Fibroblast of the aortic adventitia (primary cell): Measurements from ENCODE around the gene SH3PXD2A. TPM values are rescaled to one million over a fixed set of nuclear protein-coding genes. Genes with fewer than 3 reads are reported as not detected.
A peak's percentile ranks its signal among the peaks of the same experiment; 100 is the strongest.

ENCODE experiments used
- DNase-seq: peaks from one replicate; pipeline ENCODE4 v3.0.0-alpha.2; 2010; ENCODE audit warnings: low read depth
- H3K4me3 ChIP-seq: 2 replicates; pipeline ENCODE4 v1.5.1; 2011; ENCODE audit warnings: low read depth, mild to moderate bottlenecking, control low read depth, low read length, moderate library complexity
- total RNA-seq: library from RNA; depleted of rRNA; stranded (reverse); fragments of >200 nt; gene quantifications from 2 replicates; pipeline ENCODE4 v1.2.3, GENCODE V29; 2012; ENCODE audit warnings: low replicate concordance
- TF ChIP-seq, protein P1 (sequence below): IDR thresholded peaks from 2 replicates; pipeline ENCODE4 v1.5.1; 2011; ENCODE audit warnings: mild to moderate bottlenecking, low read length, control low read depth, inconsistent platforms; ENCODE audit not compliant: insufficient read depth

SH3PXD2A gene
- total RNA-seq, 1 donor, result 20.4 TPM

DNA sequence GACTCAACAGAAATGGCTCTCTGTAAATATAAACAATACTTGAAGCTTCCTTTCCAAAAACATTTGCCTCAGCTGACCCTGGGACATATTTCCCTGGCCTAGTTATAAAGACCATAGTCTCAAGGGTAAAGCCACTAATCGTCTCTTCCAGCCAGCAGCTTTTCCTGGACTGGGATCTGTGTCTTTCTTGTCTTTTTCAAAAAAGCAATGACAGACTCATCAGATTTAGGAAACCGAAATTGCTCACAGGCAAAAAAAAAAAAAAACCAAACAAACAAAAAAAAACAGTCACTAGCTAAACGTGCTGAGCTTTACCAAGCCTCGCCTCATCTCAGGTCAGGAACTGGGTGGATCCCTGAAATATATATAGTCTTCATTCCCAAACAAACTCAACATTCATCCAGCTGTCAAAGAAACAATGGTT is 39.1 kb upstream of the SH3PXD2A start:
- H3K4me3 ChIP-seq, result no peak overlapping the region

DNA sequence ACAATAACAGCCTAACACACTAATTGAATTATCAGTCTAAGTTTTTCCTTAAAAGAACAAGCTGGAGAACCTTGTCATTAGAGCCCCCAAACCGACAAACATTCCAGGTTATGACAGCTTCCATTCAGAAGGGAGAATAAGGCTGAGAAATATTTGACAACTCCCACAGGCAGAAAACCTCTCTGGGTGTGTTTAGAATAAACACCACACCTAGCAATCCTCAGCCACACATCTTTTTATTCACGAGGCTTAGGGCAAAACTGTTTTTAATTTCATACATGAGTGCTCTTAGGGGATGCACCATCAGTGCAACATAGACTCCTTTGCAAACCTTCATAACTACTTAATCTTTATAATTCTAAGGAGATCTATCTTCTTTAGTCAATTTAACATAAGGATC is 38.4 kb upstream of the SH3PXD2A start:
- TF ChIP-seq, protein P1, sequence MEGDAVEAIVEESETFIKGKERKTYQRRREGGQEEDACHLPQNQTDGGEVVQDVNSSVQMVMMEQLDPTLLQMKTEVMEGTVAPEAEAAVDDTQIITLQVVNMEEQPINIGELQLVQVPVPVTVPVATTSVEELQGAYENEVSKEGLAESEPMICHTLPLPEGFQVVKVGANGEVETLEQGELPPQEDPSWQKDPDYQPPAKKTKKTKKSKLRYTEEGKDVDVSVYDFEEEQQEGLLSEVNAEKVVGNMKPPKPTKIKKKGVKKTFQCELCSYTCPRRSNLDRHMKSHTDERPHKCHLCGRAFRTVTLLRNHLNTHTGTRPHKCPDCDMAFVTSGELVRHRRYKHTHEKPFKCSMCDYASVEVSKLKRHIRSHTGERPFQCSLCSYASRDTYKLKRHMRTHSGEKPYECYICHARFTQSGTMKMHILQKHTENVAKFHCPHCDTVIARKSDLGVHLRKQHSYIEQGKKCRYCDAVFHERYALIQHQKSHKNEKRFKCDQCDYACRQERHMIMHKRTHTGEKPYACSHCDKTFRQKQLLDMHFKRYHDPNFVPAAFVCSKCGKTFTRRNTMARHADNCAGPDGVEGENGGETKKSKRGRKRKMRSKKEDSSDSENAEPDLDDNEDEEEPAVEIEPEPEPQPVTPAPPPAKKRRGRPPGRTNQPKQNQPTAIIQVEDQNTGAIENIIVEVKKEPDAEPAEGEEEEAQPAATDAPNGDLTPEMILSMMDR, result no peak
- H3K4me3 ChIP-seq, result no peak overlapping the region
- no peak for DNase-seq

More for the DNA sequence above, 39.1 kb upstream of the SH3PXD2A start:
- DNase-seq, result peak; percentile 93
- TF ChIP-seq, protein P1, result no peak

DNA sequence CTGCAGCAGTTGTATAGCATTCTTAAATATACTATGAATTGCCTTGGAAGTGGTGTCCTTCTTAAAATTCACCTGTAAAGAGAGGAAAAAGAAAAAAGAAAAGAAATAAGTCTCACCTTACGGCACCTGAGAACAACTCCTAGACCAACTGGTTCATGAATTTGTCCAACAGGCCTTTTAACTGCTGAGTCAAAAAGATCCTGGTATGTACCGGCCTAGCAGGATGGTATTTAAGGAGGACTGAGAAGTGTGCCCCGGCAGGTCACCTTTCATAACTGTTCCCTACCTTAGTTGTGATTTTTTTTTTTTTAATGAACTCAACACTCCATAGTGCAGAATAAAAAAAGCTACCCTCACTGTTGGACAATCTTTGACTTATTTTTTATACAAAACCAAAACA is 36.8 kb upstream of the SH3PXD2A start:
- H3K4me3 ChIP-seq, result no peak overlapping the region
- TF ChIP-seq, protein P1, result no peak
- no peak for DNase-seq

DNA sequence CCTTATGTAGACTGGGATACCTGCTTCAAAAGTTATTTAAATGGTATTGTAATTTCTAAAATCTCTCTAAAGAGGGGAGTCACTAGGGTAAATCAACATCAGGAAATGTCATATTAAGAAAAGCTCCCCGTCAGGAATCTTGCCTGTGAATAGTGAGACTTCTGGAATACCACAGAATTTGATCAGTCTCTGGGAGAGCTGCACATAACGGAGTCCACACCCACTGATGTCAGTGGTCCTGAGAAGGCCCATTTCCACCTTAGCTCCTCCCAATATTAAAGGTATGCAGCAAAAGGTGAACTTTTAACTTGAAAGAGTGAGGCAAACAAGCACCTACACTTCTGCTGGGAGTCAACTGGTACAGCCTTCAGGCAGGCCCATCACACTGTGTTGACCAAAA is 35.3 kb upstream of the SH3PXD2A start:
- no peak for DNase-seq
- H3K4me3 ChIP-seq, result no peak overlapping the region
- TF ChIP-seq, protein P1, result no peak

DNA sequence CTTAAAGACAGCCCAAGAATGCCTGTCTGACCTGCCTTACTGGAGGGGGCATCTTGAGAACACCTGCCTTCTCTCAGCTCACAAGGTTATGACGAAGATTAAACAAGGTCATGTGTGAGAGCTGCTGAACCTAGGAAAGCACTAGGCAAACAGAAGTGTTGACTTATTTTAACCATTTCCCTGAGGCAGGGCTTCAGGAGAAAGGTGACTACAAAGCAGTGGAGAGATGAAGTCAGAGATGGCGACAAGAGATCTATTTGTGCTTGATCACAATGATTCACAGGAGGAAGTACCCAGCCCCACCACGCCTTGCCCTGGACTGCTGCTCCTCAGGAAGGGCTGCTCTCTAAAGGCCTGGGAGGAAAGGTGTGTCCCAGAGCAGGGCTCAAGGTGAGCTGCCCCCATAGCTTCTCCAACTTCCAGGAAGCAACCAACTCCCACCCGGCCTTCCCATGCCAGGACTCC is 34.9 kb upstream of the SH3PXD2A start:
- no peak overlapping the region for H3K4me3 ChIP-seq
- TF ChIP-seq, protein P1, result no peak
- DNase-seq, result no peak

DNA sequence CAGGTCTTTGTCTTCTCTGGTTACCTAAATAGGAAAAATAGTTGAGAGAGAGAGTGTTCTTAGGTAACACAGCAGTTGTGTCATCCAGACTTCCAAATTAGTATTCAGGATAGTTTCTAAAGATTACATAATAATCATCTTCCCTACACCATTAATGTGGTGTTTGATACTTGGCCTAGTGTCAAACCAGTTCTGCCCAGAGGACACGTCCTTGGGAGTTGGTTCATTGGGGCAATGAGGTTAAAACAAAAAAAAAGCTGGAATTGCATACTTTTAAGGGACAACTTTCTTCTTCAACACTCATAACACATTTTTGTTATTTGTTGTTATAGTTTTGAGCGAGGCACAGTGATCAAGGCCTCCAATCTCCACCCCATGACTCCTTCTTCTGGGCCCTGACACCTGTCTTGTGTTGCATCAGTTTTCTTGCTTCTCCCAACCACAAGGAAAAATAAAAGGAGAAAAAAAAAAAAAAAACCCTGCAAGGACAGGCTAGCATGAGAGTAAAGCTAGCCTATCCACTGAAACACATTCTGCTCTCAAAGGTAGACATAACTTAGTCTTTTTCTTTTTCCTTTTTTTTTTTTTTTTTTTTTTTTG is 33.8 kb upstream of the SH3PXD2A start:
- TF ChIP-seq, protein P1, result no peak
- DNase-seq, result no peak
- no peak overlapping the region for H3K4me3 ChIP-seq

DNA sequence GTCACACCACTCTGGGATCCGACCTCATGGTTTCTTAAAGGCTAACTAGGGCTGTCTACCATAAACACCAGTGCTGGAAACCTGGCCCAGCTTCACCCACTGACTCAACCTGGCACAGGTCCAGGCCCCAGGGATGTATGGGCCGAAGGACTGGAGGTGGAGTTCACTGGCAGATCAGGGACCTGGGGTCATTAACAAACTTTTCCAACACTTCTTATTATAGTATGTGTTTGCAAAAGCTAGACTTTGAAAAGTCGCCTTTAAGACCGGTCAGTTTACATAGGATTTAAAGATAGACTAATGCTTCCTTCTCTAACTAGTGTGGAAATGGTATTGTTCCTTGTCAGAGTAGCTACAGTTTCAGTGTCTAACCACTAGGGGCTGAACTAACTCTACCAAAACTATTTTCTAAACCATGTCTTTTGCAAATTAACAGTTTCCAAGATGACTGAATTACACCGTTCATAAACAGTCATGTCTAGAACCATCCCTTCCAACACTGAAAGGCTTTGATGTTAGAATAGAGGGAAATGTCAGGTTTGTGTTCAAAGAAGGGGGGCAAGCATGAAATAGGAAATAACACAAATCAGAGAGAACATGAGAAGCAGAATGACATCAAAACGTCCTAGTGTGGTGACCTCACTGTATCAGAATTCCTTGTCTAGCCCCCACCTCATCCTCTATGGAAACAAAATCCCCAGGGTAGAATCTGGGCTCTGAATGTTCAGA is 32.9 kb upstream of the SH3PXD2A start:
- DNase-seq, result peak; percentile 94
- TF ChIP-seq, protein P1, result peak; percentile 79
- H3K4me3 ChIP-seq, result no peak overlapping the region
